SK-N-SH treated with all-trans-retinoic acid at 6 μM for 48 hours (cell line): ENCODE data around the gene ARID5B.
"Not testable (repeated sequence)": the region's sequence is repeated elsewhere in the genome, so short reads cannot be mapped to it uniquely, and the experiment has no call there.

Source experiments
- ATAC-seq: fragments of 200-7000 bp; cut with Tn5 transposase; 3 replicates; pipeline ENCODE4 v1.9.1; 2020; ENCODE audit warnings: mild to moderate bottlenecking, moderate library complexity
- ARNTL ChIP-seq: fragments of 450-650 bp; formaldehyde crosslinking; IDR thresholded peaks from 2 replicates; pipeline ENCODE4 v1.5.0; 2020; ENCODE audit warnings: low read depth, mild to moderate bottlenecking, moderate library complexity, borderline replicate concordance
- BACH2 ChIP-seq: fragments of 250-450 bp; sonication (Bioruptor Pico); IDR thresholded peaks from 2 replicates; pipeline ENCODE4 v1.9.0; 2021; ENCODE audit warnings: mild to moderate bottlenecking, borderline replicate concordance
- CSDC2 ChIP-seq: fragments of 250-450 bp; sonication (Bioruptor Pico); IDR thresholded peaks from 2 replicates; pipeline ENCODE4 v1.5.0; 2020; ENCODE audit warnings: mild to moderate bottlenecking, moderate library complexity
- CSRNP3 ChIP-seq: fragments of 250-450 bp; sonication (Bioruptor Pico); IDR thresholded peaks from 2 replicates; pipeline ENCODE4 v1.5.1; 2021; ENCODE audit warnings: mild to moderate bottlenecking, moderate library complexity
- ESRRG ChIP-seq: fragments of 250-450 bp; sonication (Bioruptor Pico); IDR thresholded peaks from 2 replicates; pipeline ENCODE4 v1.6.1; 2021; ENCODE audit warnings: mild to moderate bottlenecking
- GLIS3 ChIP-seq: fragments of 250-450 bp; sonication (Bioruptor Pico); IDR thresholded peaks from 2 replicates; pipeline ENCODE4 v1.5.0; 2020; ENCODE audit warnings: mild to moderate bottlenecking, moderate library complexity
- ISL1 ChIP-seq: fragments of 250-450 bp; sonication (Bioruptor Pico); IDR thresholded peaks from 2 replicates; pipeline ENCODE4 v2.1.2; 2022; ENCODE audit warnings: mild to moderate bottlenecking, moderate library complexity
- OSR1 ChIP-seq: fragments of 250-450 bp; sonication (Bioruptor Pico); IDR thresholded peaks from 2 replicates; pipeline ENCODE4 v1.8.0; 2022; ENCODE audit warnings: moderate library complexity, mild to moderate bottlenecking, inconsistent platforms
- PATZ1 ChIP-seq: fragments of 250-450 bp; sonication (Bioruptor Pico); IDR thresholded peaks from 2 replicates; pipeline ENCODE4 v1.8.0; 2020; ENCODE audit warnings: mild to moderate bottlenecking, moderate library complexity, borderline replicate concordance
- RARB ChIP-seq: fragments of 250-450 bp; sonication (Bioruptor Pico); IDR thresholded peaks from 2 replicates; pipeline ENCODE4 v1.8.0; 2021; ENCODE audit warnings: mild to moderate bottlenecking, moderate library complexity
- SNAI2 ChIP-seq: fragments of 250-450 bp; sonication (Bioruptor Pico); IDR thresholded peaks from 2 replicates; pipeline ENCODE4 v1.5.0; 2020; ENCODE audit warnings: mild to moderate bottlenecking, moderate library complexity
- TCF4 ChIP-seq: fragments of 250-450 bp; sonication (Bioruptor Pico); IDR thresholded peaks from 2 replicates; pipeline ENCODE4 v1.8.0; 2021; ENCODE audit warnings: mild to moderate bottlenecking, moderate library complexity, borderline replicate concordance
- TOX ChIP-seq: fragments of 250-450 bp; sonication (Bioruptor Pico); IDR thresholded peaks from 2 replicates; pipeline ENCODE4 v1.8.0; 2021; ENCODE audit warnings: mild to moderate bottlenecking, moderate library complexity, borderline replicate concordance
- ZC3H10 ChIP-seq: fragments of 250-450 bp; sonication (Bioruptor Pico); IDR thresholded peaks from 2 replicates; pipeline ENCODE4 v1.5.1; 2021; ENCODE audit warnings: mild to moderate bottlenecking, moderate library complexity
- ZFP3 ChIP-seq: fragments of 250-450 bp; sonication (Bioruptor Pico); IDR thresholded peaks from 2 replicates; pipeline ENCODE4 v1.5.0; 2020; ENCODE audit warnings: mild to moderate bottlenecking, moderate library complexity
- ZFP30 ChIP-seq: fragments of 450-650 bp; formaldehyde crosslinking; IDR thresholded peaks from 2 replicates; pipeline ENCODE4 v1.5.0; 2022; ENCODE audit warnings: mild to moderate bottlenecking, moderate library complexity
- ZNF565 ChIP-seq: fragments of 450-650 bp; formaldehyde crosslinking; conservative IDR thresholded peaks from 2 replicates; pipeline ENCODE4 v1.5.0; 2020; ENCODE audit warnings: low read depth, mild to moderate bottlenecking, moderate library complexity
- ZNF70 ChIP-seq: fragments of 450-650 bp; formaldehyde crosslinking; IDR thresholded peaks from 2 replicates; pipeline ENCODE4 v1.5.0; 2020; ENCODE audit warnings: mild to moderate bottlenecking, moderate library complexity
- ZNF8 ChIP-seq: fragments of 450-650 bp; formaldehyde crosslinking; IDR thresholded peaks from 2 replicates; pipeline ENCODE4 v1.5.0; 2020; ENCODE audit warnings: mild to moderate bottlenecking, moderate library complexity
- TF ChIP-seq, protein P1 (sequence below): fragments of 250-450 bp; sonication (Bioruptor Pico); IDR thresholded peaks from 2 replicates; pipeline ENCODE4 v1.5.1; 2020; ENCODE audit warnings: low read depth, mild to moderate bottlenecking, moderate library complexity
- TF ChIP-seq, protein P2 (sequence below): fragments of 250-450 bp; sonication (Bioruptor Pico); IDR thresholded peaks from 2 replicates; pipeline ENCODE4 v1.8.0; 2021; ENCODE audit warnings: low read depth, mild to moderate bottlenecking, moderate library complexity, borderline replicate concordance

The ARID5B gene

GRCh38 chr10:62025901-62026879 lies 124.7 kb downstream of the ARID5B start (continued):
- TF ChIP-seq PATZ1 (no peak), BACH2 (CRISPR knock-in tag) (no peak), TCF4 (no peak), ZNF70 (CRISPR knock-in tag) (no peak), ESRRG (CRISPR knock-in tag) (no peak), TOX (CRISPR knock-in tag) (no peak), ARNTL (CRISPR knock-in tag) (no peak)

- peak; percentile 27 for ATAC-seq
- TF ChIP-seq CSRNP3 (CRISPR knock-in tag) (no peak), CSDC2 (no peak), ISL1 (CRISPR knock-in tag) (no peak), TOX (CRISPR knock-in tag) (no peak), SNAI2 (CRISPR knock-in tag) (no peak), ZFP30 (CRISPR knock-in tag) (no peak), ZNF70 (CRISPR knock-in tag) (no peak), ESRRG (CRISPR knock-in tag) (no peak), RARB (CRISPR knock-in tag) (no peak), GLIS3 (CRISPR knock-in tag) (no peak), ZC3H10 (CRISPR knock-in tag) (no peak), BACH2 (CRISPR knock-in tag) (no peak), ZNF565 (CRISPR knock-in tag) (no peak), OSR1 (CRISPR knock-in tag) (no peak), ZNF8 (CRISPR knock-in tag) (no peak), TCF4 (no peak), ZFP3 (CRISPR knock-in tag) (no peak)
- TF ChIP-seq, protein P1, sequence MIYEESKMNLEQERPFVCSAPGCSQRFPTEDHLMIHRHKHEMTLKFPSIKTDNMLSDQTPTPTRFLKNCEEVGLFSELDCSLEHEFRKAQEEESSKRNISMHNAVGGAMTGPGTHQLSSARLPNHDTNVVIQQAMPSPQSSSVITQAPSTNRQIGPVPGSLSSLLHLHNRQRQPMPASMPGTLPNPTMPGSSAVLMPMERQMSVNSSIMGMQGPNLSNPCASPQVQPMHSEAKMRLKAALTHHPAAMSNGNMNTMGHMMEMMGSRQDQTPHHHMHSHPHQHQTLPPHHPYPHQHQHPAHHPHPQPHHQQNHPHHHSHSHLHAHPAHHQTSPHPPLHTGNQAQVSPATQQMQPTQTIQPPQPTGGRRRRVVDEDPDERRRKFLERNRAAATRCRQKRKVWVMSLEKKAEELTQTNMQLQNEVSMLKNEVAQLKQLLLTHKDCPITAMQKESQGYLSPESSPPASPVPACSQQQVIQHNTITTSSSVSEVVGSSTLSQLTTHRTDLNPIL, result no peak
- TF ChIP-seq, protein P2, sequence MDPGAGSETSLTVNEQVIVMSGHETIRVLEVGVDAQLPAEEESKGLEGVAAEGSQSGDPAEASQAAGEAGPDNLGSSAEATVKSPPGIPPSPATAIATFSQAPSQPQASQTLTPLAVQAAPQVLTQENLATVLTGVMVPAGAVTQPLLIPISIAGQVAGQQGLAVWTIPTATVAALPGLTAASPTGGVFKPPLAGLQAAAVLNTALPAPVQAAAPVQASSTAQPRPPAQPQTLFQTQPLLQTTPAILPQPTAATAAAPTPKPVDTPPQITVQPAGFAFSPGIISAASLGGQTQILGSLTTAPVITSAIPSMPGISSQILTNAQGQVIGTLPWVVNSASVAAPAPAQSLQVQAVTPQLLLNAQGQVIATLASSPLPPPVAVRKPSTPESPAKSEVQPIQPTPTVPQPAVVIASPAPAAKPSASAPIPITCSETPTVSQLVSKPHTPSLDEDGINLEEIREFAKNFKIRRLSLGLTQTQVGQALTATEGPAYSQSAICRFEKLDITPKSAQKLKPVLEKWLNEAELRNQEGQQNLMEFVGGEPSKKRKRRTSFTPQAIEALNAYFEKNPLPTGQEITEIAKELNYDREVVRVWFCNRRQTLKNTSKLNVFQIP (CRISPR knock-in tag), result no peak
Measured at GRCh38 chr10:62027841-62028501, 126.5 kb downstream of the ARID5B start.

- ATAC-seq, result not testable (repeated sequence)
Measured at GRCh38 chr10:62028502-62028842, 127.0 kb downstream of the ARID5B start.

- TF ChIP-seq ARNTL (CRISPR knock-in tag) (no peak), TOX (CRISPR knock-in tag) (no peak), GLIS3 (CRISPR knock-in tag) (no peak), ZFP30 (CRISPR knock-in tag) (no peak), ZFP3 (CRISPR knock-in tag) (no peak), SNAI2 (CRISPR knock-in tag) (no peak), ZNF565 (CRISPR knock-in tag) (no peak)
- TF ChIP-seq, all 23 proteins: peak for 0
- no peak for ATAC-seq
Measured at GRCh38 chr10:62029401-62029800, 127.9 kb downstream of the ARID5B start.
